ENCODE data around the gene POLE. TPM values are rescaled to one million over a fixed set of nuclear protein-coding genes. Genes with fewer than 3 reads are reported as not detected.

Gene POLE, protein sequence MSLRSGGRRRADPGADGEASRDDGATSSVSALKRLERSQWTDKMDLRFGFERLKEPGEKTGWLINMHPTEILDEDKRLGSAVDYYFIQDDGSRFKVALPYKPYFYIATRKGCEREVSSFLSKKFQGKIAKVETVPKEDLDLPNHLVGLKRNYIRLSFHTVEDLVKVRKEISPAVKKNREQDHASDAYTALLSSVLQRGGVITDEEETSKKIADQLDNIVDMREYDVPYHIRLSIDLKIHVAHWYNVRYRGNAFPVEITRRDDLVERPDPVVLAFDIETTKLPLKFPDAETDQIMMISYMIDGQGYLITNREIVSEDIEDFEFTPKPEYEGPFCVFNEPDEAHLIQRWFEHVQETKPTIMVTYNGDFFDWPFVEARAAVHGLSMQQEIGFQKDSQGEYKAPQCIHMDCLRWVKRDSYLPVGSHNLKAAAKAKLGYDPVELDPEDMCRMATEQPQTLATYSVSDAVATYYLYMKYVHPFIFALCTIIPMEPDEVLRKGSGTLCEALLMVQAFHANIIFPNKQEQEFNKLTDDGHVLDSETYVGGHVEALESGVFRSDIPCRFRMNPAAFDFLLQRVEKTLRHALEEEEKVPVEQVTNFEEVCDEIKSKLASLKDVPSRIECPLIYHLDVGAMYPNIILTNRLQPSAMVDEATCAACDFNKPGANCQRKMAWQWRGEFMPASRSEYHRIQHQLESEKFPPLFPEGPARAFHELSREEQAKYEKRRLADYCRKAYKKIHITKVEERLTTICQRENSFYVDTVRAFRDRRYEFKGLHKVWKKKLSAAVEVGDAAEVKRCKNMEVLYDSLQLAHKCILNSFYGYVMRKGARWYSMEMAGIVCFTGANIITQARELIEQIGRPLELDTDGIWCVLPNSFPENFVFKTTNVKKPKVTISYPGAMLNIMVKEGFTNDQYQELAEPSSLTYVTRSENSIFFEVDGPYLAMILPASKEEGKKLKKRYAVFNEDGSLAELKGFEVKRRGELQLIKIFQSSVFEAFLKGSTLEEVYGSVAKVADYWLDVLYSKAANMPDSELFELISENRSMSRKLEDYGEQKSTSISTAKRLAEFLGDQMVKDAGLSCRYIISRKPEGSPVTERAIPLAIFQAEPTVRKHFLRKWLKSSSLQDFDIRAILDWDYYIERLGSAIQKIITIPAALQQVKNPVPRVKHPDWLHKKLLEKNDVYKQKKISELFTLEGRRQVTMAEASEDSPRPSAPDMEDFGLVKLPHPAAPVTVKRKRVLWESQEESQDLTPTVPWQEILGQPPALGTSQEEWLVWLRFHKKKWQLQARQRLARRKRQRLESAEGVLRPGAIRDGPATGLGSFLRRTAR (N-terminal part only)
- 157 and 159 TPM in 2 replicates for total RNA-seq (2014; rRNA removed; shearing (Covaris generic))
- total RNA-seq (2022) = 230 and 255 TPM in 2 replicates
- Bru-seq, nascent RNA = percentile 79 among the genes with signal in this experiment
- BruChase-seq, experiment 1, labeled RNA remaining after a 6-hour chase = percentile 91 among the genes with signal in this experiment
- percentile 88 among the genes with signal in this experiment for BruChase-seq, experiment 2, labeled RNA remaining after a 2-hour chase
- long read RNA-seq, full-length matches to known transcripts = 26 of 144 reads
- long read RNA-seq, partial matches to known transcripts = 68 of 144 reads
- long read RNA-seq, other reads (novel, unspliced or antisense) = 50 of 144 reads

- H3K4me2 ChIP-seq (ENCODE audit: low read length) = peak within 1 kb of the TSS; percentile 73
- ChIA-PET CTCF (ENCODE audit: unreplicated experiment) (no interaction called here), POLR2A (interaction anchor here (0.6 kb wide), 1 partner anchor 443 kb away, joined by 3 read pairs; no protein-coding TSS in a partner anchor)
- H3K4me3 ChIP-seq (ENCODE audit: low read depth, low read length, poor library complexity, severe bottlenecking) = peak within 1 kb of the TSS; percentile 98
- peaks cover 25% of the 10 kb centered on the region for H3K4me1 ChIP-seq (ENCODE audit: insufficient read depth, low read length, poor library complexity, severe bottlenecking)
- BruUV-seq (replicated peaks) = no TSS peak
- peak within 1 kb of the TSS; percentile 74 for H3K27ac ChIP-seq (ENCODE audit: low read depth, low read length, poor library complexity, severe bottlenecking)
- DNase-seq (ENCODE audit: low spot score) = peak; percentile 98
- no peaks in the 10 kb centered on the region for H3K9me3 ChIP-seq (ENCODE audit: low read length)
- H2AFZ ChIP-seq (ENCODE audit: low read length) = no peak within 1 kb of the TSS
- peaks cover 54% of the 10 kb centered on the region for H3K79me2 ChIP-seq (ENCODE audit: insufficient read depth, low read depth, low read length)
- no peaks in the 10 kb centered on the region for H3K9me2 ChIP-seq (ENCODE audit: insufficient read depth, low read length)
- TF ChIP-seq EZH2phosphoT487 (IDR thresholded peaks at IDR 0.05; ENCODE audit: borderline replicate concordance, low read depth, low read length) = no peak
- TF ChIP-seq, protein P1, sequence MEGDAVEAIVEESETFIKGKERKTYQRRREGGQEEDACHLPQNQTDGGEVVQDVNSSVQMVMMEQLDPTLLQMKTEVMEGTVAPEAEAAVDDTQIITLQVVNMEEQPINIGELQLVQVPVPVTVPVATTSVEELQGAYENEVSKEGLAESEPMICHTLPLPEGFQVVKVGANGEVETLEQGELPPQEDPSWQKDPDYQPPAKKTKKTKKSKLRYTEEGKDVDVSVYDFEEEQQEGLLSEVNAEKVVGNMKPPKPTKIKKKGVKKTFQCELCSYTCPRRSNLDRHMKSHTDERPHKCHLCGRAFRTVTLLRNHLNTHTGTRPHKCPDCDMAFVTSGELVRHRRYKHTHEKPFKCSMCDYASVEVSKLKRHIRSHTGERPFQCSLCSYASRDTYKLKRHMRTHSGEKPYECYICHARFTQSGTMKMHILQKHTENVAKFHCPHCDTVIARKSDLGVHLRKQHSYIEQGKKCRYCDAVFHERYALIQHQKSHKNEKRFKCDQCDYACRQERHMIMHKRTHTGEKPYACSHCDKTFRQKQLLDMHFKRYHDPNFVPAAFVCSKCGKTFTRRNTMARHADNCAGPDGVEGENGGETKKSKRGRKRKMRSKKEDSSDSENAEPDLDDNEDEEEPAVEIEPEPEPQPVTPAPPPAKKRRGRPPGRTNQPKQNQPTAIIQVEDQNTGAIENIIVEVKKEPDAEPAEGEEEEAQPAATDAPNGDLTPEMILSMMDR (conservative IDR thresholded peaks at IDR 0.05; ENCODE audit: low read length) = no peak
- peaks cover 45% of the 10 kb centered on the region for H3K36me3 ChIP-seq (ENCODE audit: insufficient read depth, low read length)
- peaks cover 22% of the 10 kb centered on the region for H4K20me1 ChIP-seq (ENCODE audit: insufficient read depth, low read length)
- intact Hi-C loops (cut with micrococcal nuclease; ENCODE audit: unreplicated experiment) = loop anchor here (2.0 kb wide), 1 partner anchor 23 kb away; the partner anchor contains the start of gene PGAM5
These were observed at the start of gene POLE, which contains the start of gene PXMP2 for GRCh38 chr12:132687211-132688164. Gene POLE (minus strand): TSS chr12:132687342. CDS start chr12:132687315, 27 bp downstream. Gene PXMP2 (plus strand): TSS chr12:132687587. CDS start chr12:132687671, 84 bp downstream.

DNA sequence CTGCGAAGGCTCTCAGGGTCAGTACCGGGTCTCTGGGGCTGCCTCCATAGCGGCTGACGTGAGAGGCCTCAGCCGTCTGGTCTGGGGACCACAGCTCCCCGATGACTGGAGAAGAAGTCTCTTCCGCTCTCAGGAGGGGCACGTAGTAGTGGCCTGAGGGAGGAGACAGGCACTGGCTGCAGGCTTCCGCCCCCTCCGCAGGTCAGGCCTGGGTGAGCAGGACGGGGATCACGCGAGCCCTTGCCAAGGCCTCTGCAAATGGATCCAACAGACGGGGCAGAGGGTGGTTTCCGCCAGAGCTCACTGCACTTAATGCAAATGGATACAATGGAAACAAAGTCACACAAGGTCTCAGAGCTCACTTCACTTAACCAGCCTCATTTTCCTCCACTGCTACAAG is 49.8 kb upstream of the POLE start:
- Histone ChIP-seq H3K36me3 (ENCODE audit: insufficient read depth, low read length) (peaks cover 99% of the 10 kb centered on the region), H3K4me1 (ENCODE audit: insufficient read depth, low read length, poor library complexity, severe bottlenecking) (no peaks in the 10 kb centered on the region), H3K4me3 (ENCODE audit: low read depth, low read length, poor library complexity, severe bottlenecking) (no peak overlapping the region), H3K79me2 (ENCODE audit: insufficient read depth, low read depth, low read length) (no peaks in the 10 kb centered on the region), H3K4me2 (ENCODE audit: low read length) (no peak overlapping the region), H4K20me1 (ENCODE audit: insufficient read depth, low read length) (0 out of 2 replicates have a peak, but pooled peaks cover 3% of the 10 kb centered on the region), H3K9me2 (ENCODE audit: insufficient read depth, low read length) (no peaks in the 10 kb centered on the region), H3K9me3 (ENCODE audit: low read length) (no peaks in the 10 kb centered on the region), H2AFZ (ENCODE audit: low read length) (no peak overlapping the region), H3K27ac (ENCODE audit: low read depth, low read length, poor library complexity, severe bottlenecking) (no peak overlapping the region)
- intact Hi-C loops (cut with micrococcal nuclease; ENCODE audit: unreplicated experiment) = no loop called here
- ChIA-PET CTCF (ENCODE audit: unreplicated experiment) (no interaction called here), POLR2A (no interaction called here)
- DNase-seq (ENCODE audit: low spot score) = no peak
- TF ChIP-seq EZH2phosphoT487 (IDR thresholded peaks at IDR 0.05; ENCODE audit: borderline replicate concordance, low read depth, low read length) = no peak
- TF ChIP-seq, protein P1 (conservative IDR thresholded peaks at IDR 0.05; ENCODE audit: low read length) = no peak
- BruUV-seq (replicated peaks) = no TSS peak
